Islet precursor cell (in vitro differentiated cells): ENCODE measurements around the gene KCNB1.
A peak's percentile ranks its signal among the peaks of the same experiment; 100 is the strongest.

Experiments
- DNase-seq: peaks from one replicate; pipeline ENCODE4 v3.0.0-alpha.2; 2018

The KCNB1 gene

DNA sequence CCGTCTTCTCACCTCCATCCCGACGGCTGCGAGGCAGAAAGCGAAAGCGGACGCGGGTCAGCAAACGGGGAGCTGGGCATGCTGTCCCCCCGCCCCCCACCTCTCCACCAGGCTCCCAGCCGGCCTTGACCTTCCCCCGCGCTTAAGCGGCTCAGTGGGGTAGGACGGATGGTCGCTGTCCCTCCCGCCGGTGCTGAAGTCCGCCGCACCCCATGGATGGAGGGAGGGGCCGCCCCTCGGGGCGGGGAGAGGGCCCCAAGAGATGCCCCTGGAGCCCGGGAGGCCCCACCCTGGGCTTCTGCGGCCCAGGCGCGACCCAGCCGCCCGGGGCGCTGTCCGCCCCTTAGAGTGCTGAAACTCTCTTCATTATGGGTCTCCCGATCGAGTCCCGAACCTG lies at the start of gene KCNB1:
Gene KCNB1, minus strand, starts transcription at position 48 of the 397 bp plus-strand sequence. CDS start 188 bp downstream, outside the sequence.
- DNase-seq, result peak; percentile 88

DNA sequence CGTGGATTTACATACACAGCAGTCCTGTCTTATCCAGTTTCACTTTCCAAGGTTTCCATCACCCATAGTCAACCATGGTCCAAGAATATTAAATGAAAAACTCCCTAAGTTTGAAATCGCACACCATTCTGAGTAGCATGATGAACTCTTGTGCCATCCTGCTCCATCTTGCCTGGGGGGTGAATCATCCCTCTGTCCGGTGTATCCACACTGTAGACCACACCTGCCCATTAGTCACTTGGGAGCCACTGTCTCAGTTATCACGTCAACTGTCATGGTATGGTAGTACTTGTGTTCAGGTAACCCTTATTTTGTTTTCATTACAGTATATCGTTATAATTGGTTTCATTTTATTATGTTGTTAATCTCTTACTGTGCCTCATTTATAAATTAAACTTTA lies 47.0 kb upstream of the KCNB1 start:
- no peak for DNase-seq

DNA sequence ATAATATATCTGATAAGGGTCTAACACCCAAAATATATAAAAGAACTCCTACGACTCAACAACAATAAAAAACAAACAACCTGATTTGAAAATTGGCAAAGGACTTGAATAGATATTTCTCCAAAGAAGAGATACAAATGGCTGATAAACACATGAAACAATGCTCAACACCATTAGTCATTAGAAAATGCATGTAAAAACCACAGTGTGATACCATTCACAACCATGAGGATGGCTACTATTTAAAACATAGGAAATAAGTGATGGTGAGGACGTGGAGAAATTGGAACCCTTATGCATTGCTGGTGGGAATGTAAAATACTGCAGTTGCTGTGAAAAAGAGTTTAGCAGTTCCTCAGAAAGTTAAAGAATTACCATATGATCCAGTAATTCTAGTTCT lies 44.1 kb upstream of the KCNB1 start:
- DNase-seq, result no peak

GRCh38 chr20:49526056-49526455 lies 43.6 kb upstream of the KCNB1 start:
- DNase-seq, result no peak

- no peak for DNase-seq
Observed at GRCh38 chr20:49523767-49524360, 41.4 kb upstream of the KCNB1 start.

DNA sequence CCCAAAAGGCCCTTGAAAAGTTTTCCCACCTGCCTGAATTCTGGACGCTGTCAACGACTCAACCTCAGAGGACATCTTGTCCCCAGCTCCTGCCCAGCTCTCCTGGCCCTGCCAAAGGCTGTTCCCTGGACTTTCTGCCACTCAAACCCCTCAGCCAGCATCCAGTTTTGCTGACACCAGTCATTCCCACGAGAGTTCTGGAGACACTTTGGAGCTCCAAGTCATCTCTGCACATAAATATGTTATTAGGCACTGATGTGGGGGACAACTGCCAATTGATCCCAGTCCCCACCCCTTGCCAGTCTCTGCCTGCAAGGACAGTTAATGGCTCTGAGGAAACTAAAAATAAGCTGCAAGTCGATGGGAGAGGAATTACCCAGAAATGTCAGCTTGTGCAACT lies 38.9 kb upstream of the KCNB1 start:
- DNase-seq, result no peak

GRCh38 chr20:49519777-49520359 lies 37.4 kb upstream of the KCNB1 start:
- DNase-seq, result no peak

GRCh38 chr20:49519212-49519712 lies 36.8 kb upstream of the KCNB1 start:
- DNase-seq, result no peak

- no peak for DNase-seq
Observed at GRCh38 chr20:49518576-49518975, 36.1 kb upstream of the KCNB1 start.

- no peak for DNase-seq
Observed at GRCh38 chr20:49517805-49518100, 35.3 kb upstream of the KCNB1 start.

- no peak for DNase-seq
Observed at GRCh38 chr20:49516916-49517804, 34.7 kb upstream of the KCNB1 start.

GRCh38 chr20:49515586-49515985 lies 33.1 kb upstream of the KCNB1 start:
- DNase-seq, result no peak

DNA sequence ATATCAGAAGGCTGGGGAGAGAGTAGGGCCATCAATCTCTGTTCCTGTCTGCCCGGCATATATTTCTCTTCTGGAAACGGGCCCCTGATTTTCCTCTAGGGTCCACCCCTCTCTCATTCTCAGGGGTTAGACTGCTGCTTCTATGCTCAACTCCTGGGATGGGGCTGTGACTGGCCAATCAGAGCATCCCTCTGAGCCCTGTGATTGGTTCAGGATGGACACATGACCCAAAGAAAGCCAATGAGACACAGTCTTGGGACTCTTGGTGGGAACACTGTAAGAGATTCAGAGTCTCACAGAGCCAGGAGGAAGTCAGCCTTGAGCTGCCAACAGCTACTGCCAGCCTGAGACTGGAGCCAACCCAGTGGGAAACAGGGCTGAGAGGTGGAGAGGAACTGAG lies 31.0 kb upstream of the KCNB1 start:
- DNase-seq, result no peak

- no peak for DNase-seq
Observed at GRCh38 chr20:49513009-49513408, 30.5 kb upstream of the KCNB1 start.

- no peak for DNase-seq
Observed at GRCh38 chr20:49511788-49512525, 29.5 kb upstream of the KCNB1 start.

- DNase-seq, result peak; percentile 60
Observed at GRCh38 chr20:49510562-49511122, 28.2 kb upstream of the KCNB1 start.

- DNase-seq, result no peak
Observed at GRCh38 chr20:49508435-49509199, 26.1 kb upstream of the KCNB1 start.

GRCh38 chr20:49507741-49508434 lies 25.4 kb upstream of the KCNB1 start:
- no peak for DNase-seq

- DNase-seq, result peak; percentile 80
Observed at GRCh38 chr20:49505518-49505917, 23.1 kb upstream of the KCNB1 start.

- DNase-seq, result no peak
Observed at GRCh38 chr20:49503176-49503575, 20.7 kb upstream of the KCNB1 start.

- DNase-seq, result no peak
Observed at GRCh38 chr20:49501917-49502316, 19.4 kb upstream of the KCNB1 start.

DNA sequence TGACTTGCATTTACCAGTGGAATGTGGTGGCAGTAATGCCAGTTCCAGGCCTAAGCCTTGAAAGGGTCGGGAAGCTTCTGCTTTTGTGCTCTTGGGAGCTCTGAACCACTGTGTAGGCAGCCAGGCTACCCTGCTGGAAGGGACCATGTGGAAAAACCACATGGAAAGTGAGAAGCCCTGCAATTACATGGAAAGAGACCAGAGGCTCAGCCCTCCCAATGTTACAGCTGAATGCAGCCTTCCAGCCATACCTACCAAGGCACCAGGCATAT lies 14.9 kb upstream of the KCNB1 start:
- DNase-seq, result no peak
